ENCODE results near the gene FGD6. TPM values are rescaled to one million over a fixed set of nuclear protein-coding genes. Genes with fewer than 3 reads are reported as not detected.

FGD6 gene
- total RNA-seq, 1 donor from 2014 or later, result 42.1 TPM

GRCh38 chr12:95131589-95132340, 85.5 kb downstream of the FGD6 start:
- no peaks in the 10 kb centered on the region for H3K9me3 Mint-ChIP-seq (ENCODE audit: unreplicated experiment)
- H3K27me3 Mint-ChIP-seq (ENCODE audit: unreplicated experiment), result no peaks in the 10 kb centered on the region
- H3K4me1 Mint-ChIP-seq (ENCODE audit: low read depth, unreplicated experiment), result no peaks in the 10 kb centered on the region
- no peak for DNase-seq
- TF ChIP-seq CTCF (IDR thresholded peaks at IDR 0.05; ENCODE audit: partially characterized antibody, unreplicated experiment), result no peak
- H3K4me3 Mint-ChIP-seq (ENCODE audit: unreplicated experiment), result no peak overlapping the region
- H3K27ac Mint-ChIP-seq (ENCODE audit: unreplicated experiment), result no peak overlapping the region
- H3K36me3 Mint-ChIP-seq (ENCODE audit: unreplicated experiment), result no peaks in the 10 kb centered on the region

- TF ChIP-seq CTCF (IDR thresholded peaks at IDR 0.05; ENCODE audit: partially characterized antibody, unreplicated experiment), result no peak
- Mint-ChIP-seq H3K4me1 (ENCODE audit: low read depth, unreplicated experiment) (no peaks in the 10 kb centered on the region), H3K27ac (ENCODE audit: unreplicated experiment) (no peak overlapping the region), H3K9me3 (ENCODE audit: unreplicated experiment) (no peaks in the 10 kb centered on the region), H3K4me3 (ENCODE audit: unreplicated experiment) (no peak overlapping the region), H3K36me3 (ENCODE audit: unreplicated experiment) (no peaks in the 10 kb centered on the region), H3K27me3 (ENCODE audit: unreplicated experiment) (no peaks in the 10 kb centered on the region)
- no peak for DNase-seq
Measured at GRCh38 chr12:95130096-95130495, 87.2 kb downstream of the FGD6 start.

GRCh38 chr12:95129115-95129514, 88.2 kb downstream of the FGD6 start:
- Mint-ChIP-seq H3K36me3 (ENCODE audit: unreplicated experiment) (no peaks in the 10 kb centered on the region), H3K27me3 (ENCODE audit: unreplicated experiment) (no peaks in the 10 kb centered on the region), H3K4me1 (ENCODE audit: low read depth, unreplicated experiment) (no peaks in the 10 kb centered on the region), H3K4me3 (ENCODE audit: unreplicated experiment) (no peak overlapping the region), H3K9me3 (ENCODE audit: unreplicated experiment) (no peaks in the 10 kb centered on the region), H3K27ac (ENCODE audit: unreplicated experiment) (no peak overlapping the region)
- no peak for DNase-seq
- no peak for TF ChIP-seq CTCF (IDR thresholded peaks at IDR 0.05; ENCODE audit: partially characterized antibody, unreplicated experiment)

GRCh38 chr12:95126736-95127135, 90.5 kb downstream of the FGD6 start:
- H3K4me3 Mint-ChIP-seq (ENCODE audit: unreplicated experiment), result no peak overlapping the region
- H3K9me3 Mint-ChIP-seq (ENCODE audit: unreplicated experiment), result no peaks in the 10 kb centered on the region
- TF ChIP-seq CTCF (IDR thresholded peaks at IDR 0.05; ENCODE audit: partially characterized antibody, unreplicated experiment), result no peak
- H3K27me3 Mint-ChIP-seq (ENCODE audit: unreplicated experiment), result no peaks in the 10 kb centered on the region
- no peak overlapping the region for H3K27ac Mint-ChIP-seq (ENCODE audit: unreplicated experiment)
- DNase-seq, result no peak
- no peaks in the 10 kb centered on the region for H3K36me3 Mint-ChIP-seq (ENCODE audit: unreplicated experiment)
- H3K4me1 Mint-ChIP-seq (ENCODE audit: low read depth, unreplicated experiment), result no peaks in the 10 kb centered on the region

GRCh38 chr12:95126076-95126475, 91.2 kb downstream of the FGD6 start:
- no peaks in the 10 kb centered on the region for H3K27me3 Mint-ChIP-seq (ENCODE audit: unreplicated experiment)
- no peaks in the 10 kb centered on the region for H3K36me3 Mint-ChIP-seq (ENCODE audit: unreplicated experiment)
- no peak overlapping the region for H3K4me3 Mint-ChIP-seq (ENCODE audit: unreplicated experiment)
- H3K9me3 Mint-ChIP-seq (ENCODE audit: unreplicated experiment), result no peaks in the 10 kb centered on the region
- TF ChIP-seq CTCF (IDR thresholded peaks at IDR 0.05; ENCODE audit: partially characterized antibody, unreplicated experiment), result no peak
- H3K4me1 Mint-ChIP-seq (ENCODE audit: low read depth, unreplicated experiment), result no peaks in the 10 kb centered on the region
- H3K27ac Mint-ChIP-seq (ENCODE audit: unreplicated experiment), result no peak overlapping the region
- DNase-seq, result no peak

Measured in glutamatergic neuron (in vitro differentiated cells).